Measurements from ENCODE around the gene SLFN13. TPM values are rescaled to one million over a fixed set of nuclear protein-coding genes. Genes with fewer than 3 reads are reported as not detected.

Gene SLFN13
- total RNA-seq, 1 experiment from 2014 or later = 56.5 TPM

DNA sequence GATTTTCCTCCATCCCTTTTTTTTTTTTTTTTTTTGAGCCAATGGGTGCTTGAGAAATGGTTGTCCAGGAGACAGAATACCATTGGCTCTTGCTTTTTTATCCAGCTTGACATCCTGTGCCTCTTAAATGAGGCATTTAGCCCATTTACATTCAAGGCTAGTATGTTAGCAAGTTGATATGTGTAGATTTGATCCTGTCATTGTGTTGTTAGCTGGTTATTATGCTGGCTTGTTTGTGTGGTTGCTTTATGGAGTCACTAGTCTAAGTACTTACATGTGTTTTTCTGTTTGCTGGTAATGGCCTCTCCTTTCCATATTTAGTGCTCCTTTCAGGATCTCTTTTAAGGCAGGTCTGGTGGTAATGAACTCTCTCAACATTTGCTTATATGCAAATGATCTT lies 61.1 kb downstream of the SLFN13 start:
- intact Hi-C loops (cut with micrococcal nuclease; ENCODE audit: unreplicated experiment) = no loop called here

More for the DNA sequence above, 61.1 kb downstream of the SLFN13 start:
- Histone ChIP-seq H3K27me3 (ENCODE audit: control insufficient read depth, insufficient read depth, low read length) (no peaks in the 10 kb centered on the region), H3K4me1 (ENCODE audit: control insufficient read depth, insufficient read depth, low read length) (no peaks in the 10 kb centered on the region), H3K36me3 (ENCODE audit: control insufficient read depth, insufficient read depth, low read length) (no peaks in the 10 kb centered on the region), H3K9me3 (ENCODE audit: control insufficient read depth, insufficient read depth, low read depth, low read length) (no peaks in the 10 kb centered on the region), H3K27ac (ENCODE audit: low read length) (no peak overlapping the region), H3K4me3 (ENCODE audit: low read depth in 2 of 2, low read length in 2 of 2) (no peak overlapping the region)
- in situ Hi-C loops (cut with HindIII; ENCODE audit: low pct_unique_long_range_greater_than_20kb, low sequenced_read_pairs) = no loop called here
- ATAC-seq = no peak
- no TSS peak for BruUV-seq (replicated peaks)
- TF ChIP-seq POLR2AphosphoS5 (IDR thresholded peaks at IDR 0.05; ENCODE audit: low read depth, low read length) = no peak
- TF ChIP-seq TCF7L2 (IDR thresholded peaks at IDR 0.05; ENCODE audit: low read depth, low read length) = no peak
- TF ChIP-seq SIN3A (IDR thresholded peaks at IDR 0.05; ENCODE audit: borderline replicate concordance, insufficient read depth, low read depth, low read length) = no peak
- TF ChIP-seq, protein P1, sequence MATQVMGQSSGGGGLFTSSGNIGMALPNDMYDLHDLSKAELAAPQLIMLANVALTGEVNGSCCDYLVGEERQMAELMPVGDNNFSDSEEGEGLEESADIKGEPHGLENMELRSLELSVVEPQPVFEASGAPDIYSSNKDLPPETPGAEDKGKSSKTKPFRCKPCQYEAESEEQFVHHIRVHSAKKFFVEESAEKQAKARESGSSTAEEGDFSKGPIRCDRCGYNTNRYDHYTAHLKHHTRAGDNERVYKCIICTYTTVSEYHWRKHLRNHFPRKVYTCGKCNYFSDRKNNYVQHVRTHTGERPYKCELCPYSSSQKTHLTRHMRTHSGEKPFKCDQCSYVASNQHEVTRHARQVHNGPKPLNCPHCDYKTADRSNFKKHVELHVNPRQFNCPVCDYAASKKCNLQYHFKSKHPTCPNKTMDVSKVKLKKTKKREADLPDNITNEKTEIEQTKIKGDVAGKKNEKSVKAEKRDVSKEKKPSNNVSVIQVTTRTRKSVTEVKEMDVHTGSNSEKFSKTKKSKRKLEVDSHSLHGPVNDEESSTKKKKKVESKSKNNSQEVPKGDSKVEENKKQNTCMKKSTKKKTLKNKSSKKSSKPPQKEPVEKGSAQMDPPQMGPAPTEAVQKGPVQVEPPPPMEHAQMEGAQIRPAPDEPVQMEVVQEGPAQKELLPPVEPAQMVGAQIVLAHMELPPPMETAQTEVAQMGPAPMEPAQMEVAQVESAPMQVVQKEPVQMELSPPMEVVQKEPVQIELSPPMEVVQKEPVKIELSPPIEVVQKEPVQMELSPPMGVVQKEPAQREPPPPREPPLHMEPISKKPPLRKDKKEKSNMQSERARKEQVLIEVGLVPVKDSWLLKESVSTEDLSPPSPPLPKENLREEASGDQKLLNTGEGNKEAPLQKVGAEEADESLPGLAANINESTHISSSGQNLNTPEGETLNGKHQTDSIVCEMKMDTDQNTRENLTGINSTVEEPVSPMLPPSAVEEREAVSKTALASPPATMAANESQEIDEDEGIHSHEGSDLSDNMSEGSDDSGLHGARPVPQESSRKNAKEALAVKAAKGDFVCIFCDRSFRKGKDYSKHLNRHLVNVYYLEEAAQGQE (IDR thresholded peaks at IDR 0.05; ENCODE audit: insufficient read depth in 1 of 2, low read depth in 2 of 2, low read length in 1 of 2) = no peak
- DNase-seq (ENCODE audit: low read depth, low spot score) = no peak
- ChIA-PET CTCF (no interaction called here), POLR2A (no interaction called here)

Other genes with a start within 250 kb of the SLFN13 start
- 5.4 TPM for gene SLFN5, start 205.7 kb downstream of the SLFN13 start, total RNA-seq (2021; ENCODE audit: unreplicated experiment)
- gene SLFN11, start 75.1 kb downstream of the SLFN13 start, total RNA-seq (2021; ENCODE audit: unreplicated experiment) = 45.0 TPM
- gene SLFN12, start 16.3 kb downstream of the SLFN13 start, total RNA-seq (2021; ENCODE audit: unreplicated experiment) = 35.2 TPM
- gene SLFN12L, start 88.9 kb upstream of the SLFN13 start, total RNA-seq (2021; ENCODE audit: unreplicated experiment) = 0.33 TPM
- not detected for gene SLFN14, start 112.1 kb upstream of the SLFN13 start, total RNA-seq (2021; ENCODE audit: unreplicated experiment)
- gene PEX12, start 129.8 kb upstream of the SLFN13 start, total RNA-seq (2021; ENCODE audit: unreplicated experiment) = 6.6 TPM
- gene AP2B1, start 138.6 kb upstream of the SLFN13 start, total RNA-seq (2021; ENCODE audit: unreplicated experiment) = 446 TPM